PFSK-1 (cell line): ENCODE results near the gene GPR37L1.

Experiments used
- FOXP2 ChIP-seq: optimal IDR thresholded peaks from 2 replicates; pipeline ENCODE3; 2011; ENCODE audit warnings: borderline replicate concordance, control low read depth, inconsistent platforms; ENCODE audit not compliant: insufficient read depth; ENCODE audit errors: extremely low read length, extremely low read depth
- POLR2AphosphoS5 ChIP-seq: IDR thresholded peaks from 2 replicates; pipeline ENCODE4 v1.6.1; 2012; ENCODE audit warnings: low read depth, mild to moderate bottlenecking, control low read depth, low read length, moderate library complexity
- REST ChIP-seq, 2 experiments: IDR thresholded peaks; 2 replicates each; pipeline versions ENCODE4 v1.6.1 to v1.8.0; 2011 to 2012; ENCODE audit warnings: low read depth in 2 of 2, low read length in 2 of 2, control low read depth in 1 of 2, inconsistent platforms in 1 of 2, mild to moderate bottlenecking in 1 of 2, moderate library complexity in 1 of 2; ENCODE audit not compliant: insufficient read depth in 1 of 2
- SIN3A ChIP-seq: IDR thresholded peaks from 2 replicates; pipeline ENCODE4 v1.6.1; 2012; ENCODE audit warnings: mild to moderate bottlenecking, low read length, moderate library complexity, borderline replicate concordance; ENCODE audit not compliant: insufficient read depth
- TAF1 ChIP-seq: IDR thresholded peaks from 2 replicates; pipeline ENCODE4 v1.6.1; 2012; ENCODE audit warnings: low read length, control low read depth, borderline replicate concordance; ENCODE audit not compliant: insufficient read depth

GPR37L1 gene

DNA sequence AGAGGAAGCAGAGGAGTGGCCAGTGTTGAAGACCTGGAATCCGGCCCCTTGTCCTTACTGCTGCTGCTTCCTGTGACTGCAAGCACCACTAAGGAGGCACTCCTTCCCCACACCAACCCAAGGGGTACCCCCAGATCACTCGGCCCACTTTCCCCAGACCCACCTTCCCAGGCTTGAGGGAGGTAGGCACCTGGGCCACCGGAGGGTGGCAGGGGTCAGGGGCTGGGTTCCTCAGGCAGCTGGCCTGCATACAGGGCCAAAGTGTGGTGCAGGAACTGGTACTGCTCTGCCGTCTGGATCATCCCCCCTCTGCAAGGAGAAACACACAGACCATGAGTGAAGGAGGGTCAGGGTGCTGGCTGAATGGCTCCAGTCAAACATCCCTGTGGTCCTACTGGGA, 25.7 kb downstream of the GPR37L1 start:
- TF ChIP-seq REST (IDR thresholded peaks at IDR 0.05; ENCODE audit: insufficient read depth in 1 of 2, low read depth in 2 of 2, low read length in 2 of 2) (no peak), POLR2AphosphoS5 (no peak), SIN3A (no peak), TAF1 (no peak), FOXP2 (no peak)

DNA sequence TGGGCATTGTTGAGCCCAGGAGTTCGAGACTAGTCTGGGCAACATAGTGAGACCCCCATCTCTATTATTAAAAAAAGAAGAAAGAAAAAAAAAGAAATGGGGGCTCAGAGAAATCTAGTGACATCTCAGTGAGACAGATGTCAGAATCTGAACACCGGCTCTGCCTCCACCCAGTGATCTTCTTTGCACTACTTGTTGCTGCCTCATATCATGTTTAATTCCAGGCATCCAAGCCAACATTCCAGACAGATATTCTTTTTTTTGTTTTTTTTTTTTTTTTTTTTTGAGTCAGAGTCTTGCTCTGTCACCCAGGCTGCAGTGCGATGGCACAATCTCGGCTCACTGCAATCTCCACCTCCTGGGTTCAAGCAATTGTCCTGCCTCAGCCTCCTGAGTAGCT, 26.8 kb downstream of the GPR37L1 start:
- TF ChIP-seq FOXP2 (no peak), TAF1 (no peak), POLR2AphosphoS5 (no peak), SIN3A (no peak), REST (IDR thresholded peaks at IDR 0.05; ENCODE audit: insufficient read depth in 1 of 2, low read depth in 2 of 2, low read length in 2 of 2) (no peak)

DNA sequence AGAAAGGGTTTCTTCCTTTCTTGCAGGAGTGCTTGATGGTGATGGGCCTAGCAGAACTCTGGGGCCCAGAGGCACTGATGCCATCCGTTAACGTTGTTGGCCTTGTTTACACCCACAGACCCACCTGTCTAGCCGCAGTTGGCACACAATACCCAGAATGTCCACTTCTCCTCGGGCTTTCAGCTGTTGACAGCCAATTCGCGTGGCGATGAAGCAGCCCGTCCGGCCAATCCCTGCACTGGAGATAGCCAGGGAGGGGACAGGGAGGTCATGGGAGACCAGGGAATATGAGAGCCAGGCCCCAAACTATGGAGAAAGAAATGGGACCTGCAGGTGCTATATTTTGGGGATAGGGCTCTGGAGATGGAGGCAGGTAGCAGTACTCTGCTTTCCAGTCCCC, 27.5 kb downstream of the GPR37L1 start:
- TF ChIP-seq FOXP2 (no peak), TAF1 (no peak), SIN3A (no peak), REST (IDR thresholded peaks at IDR 0.05; ENCODE audit: insufficient read depth in 1 of 2, low read depth in 2 of 2, low read length in 2 of 2) (no peak), POLR2AphosphoS5 (no peak)

- TF ChIP-seq TAF1: no peak
- no peak for TF ChIP-seq FOXP2
- TF ChIP-seq POLR2AphosphoS5: no peak
Measured at GRCh38 chr1:202150602-202151001, 27.9 kb downstream of the GPR37L1 start.

DNA sequence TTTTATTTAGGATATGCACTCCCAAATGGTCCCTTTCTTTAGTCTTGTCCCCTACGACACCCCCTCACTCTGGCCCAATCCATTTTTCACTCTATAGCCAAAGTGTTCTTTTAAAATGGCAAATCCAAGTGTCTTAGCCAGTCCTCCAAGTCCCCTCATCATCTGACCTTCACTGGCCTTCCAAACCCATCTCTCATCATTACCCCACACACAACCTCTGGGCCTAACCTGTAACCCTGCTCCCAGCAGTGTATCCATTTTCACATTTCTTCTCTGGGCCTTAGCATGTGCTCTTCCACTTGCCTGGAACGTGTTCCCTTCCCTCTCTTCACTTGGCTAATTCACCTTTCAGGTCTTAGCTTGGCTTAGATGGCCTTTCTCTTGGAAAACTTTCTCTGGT, 28.3 kb downstream of the GPR37L1 start:
- no peak for TF ChIP-seq REST (IDR thresholded peaks at IDR 0.05; ENCODE audit: insufficient read depth in 1 of 2, low read depth in 2 of 2, low read length in 2 of 2)
- TF ChIP-seq TAF1: no peak
- TF ChIP-seq FOXP2: no peak
- TF ChIP-seq SIN3A: no peak
- TF ChIP-seq POLR2AphosphoS5: no peak

- TF ChIP-seq POLR2AphosphoS5 (no peak), FOXP2 (no peak), TAF1 (no peak), SIN3A (no peak), REST (IDR thresholded peaks at IDR 0.05; ENCODE audit: insufficient read depth in 1 of 2, low read depth in 2 of 2, low read length in 2 of 2) (no peak)
Measured at GRCh38 chr1:202152399-202152798, 29.7 kb downstream of the GPR37L1 start.
